T47D (cell line): ENCODE results near the gene PARD3.

Source experiments
- DNase-seq, 2 experiments: peaks; one replicate each; pipeline versions ENCODE4 v3.0.0 to v3.0.0-alpha.2; 2011 to 2012; ENCODE audit warnings: low read depth in 1 of 2, low spot score in 1 of 2
- JUND ChIP-seq: IDR thresholded peaks from 2 replicates; pipeline ENCODE4 v1.6.1; 2012; ENCODE audit warnings: low read depth
- in situ Hi-C: cut with HindIII; loops from 2 replicates; pipeline ENCODE4 v1.10.0; 2016; ENCODE audit warnings: low sequenced_read_pairs, low pct_unique_long_range_greater_than_20kb

PARD3 gene

DNA sequence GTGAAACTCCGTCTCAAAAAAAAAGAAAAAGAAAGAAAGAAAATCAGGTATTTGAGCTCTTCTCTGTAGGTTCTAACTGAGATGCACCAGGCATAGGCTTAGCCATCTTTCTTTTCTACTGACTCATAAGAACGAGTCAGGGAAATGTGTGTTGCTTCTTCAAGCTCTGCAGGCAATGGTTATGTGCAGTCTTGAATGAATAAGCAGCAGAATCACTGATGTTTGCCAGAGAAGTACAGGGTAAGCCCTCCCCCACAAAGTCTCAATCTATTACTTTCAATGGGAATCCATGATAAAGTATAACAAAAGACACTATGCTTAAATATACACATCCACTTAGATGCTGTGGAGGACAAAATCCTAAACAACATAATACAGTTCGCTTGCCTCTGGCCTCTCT is 239.2 kb downstream of the PARD3 start:
- TF ChIP-seq JUND = no peak
- DNase-seq = no peak
- in situ Hi-C loops = no loop called here

DNA sequence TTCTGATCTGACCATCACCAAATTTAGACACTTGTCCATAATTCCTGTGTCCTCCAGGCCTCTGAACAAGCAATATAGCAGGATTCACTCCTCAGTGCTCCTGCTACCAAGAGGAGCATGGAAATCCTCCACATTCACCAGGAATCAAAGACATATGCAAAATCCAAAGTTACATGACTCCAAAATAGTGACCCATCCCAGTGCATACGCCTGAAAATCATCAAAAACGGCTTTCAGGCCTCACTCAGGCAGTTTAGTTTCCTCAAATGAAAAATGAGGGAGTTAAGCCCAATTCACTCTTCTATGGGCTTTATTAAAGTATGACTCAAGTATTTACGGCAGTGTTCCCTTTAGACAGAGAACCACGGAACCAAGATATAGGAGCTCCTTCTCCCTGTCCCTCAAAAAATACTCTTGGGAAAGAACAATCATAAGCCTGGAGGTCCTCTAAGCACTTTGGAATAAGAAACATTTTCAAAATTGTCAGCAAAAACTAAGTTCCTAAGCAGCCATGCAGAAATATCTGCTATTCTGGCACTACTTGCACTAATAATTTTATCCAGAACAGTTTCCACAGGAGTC is 240.7 kb downstream of the PARD3 start:
- TF ChIP-seq JUND = no peak
- no peak for DNase-seq
- in situ Hi-C loops = no loop called here

DNA sequence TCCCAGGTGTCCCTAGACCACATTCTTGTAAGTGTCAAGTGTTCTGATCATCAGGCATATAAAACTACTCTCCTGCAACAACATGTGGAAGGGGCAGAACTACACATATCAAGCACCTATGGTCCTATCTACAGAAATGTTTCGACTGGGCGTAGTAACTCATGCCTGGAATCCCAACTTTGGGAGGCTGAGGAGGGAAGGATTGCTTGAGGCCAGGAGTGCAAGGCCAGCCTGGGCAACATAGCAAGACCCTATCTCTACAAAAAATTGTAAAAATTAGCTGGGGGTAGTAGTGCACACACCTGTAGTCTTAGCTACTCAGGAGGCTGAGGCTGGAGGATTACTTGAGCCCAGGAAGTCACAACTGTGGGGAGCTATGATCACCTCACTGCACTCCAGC is 244.2 kb downstream of the PARD3 start:
- in situ Hi-C loops = no loop called here
- no peak for TF ChIP-seq JUND
- no peak for DNase-seq

DNA sequence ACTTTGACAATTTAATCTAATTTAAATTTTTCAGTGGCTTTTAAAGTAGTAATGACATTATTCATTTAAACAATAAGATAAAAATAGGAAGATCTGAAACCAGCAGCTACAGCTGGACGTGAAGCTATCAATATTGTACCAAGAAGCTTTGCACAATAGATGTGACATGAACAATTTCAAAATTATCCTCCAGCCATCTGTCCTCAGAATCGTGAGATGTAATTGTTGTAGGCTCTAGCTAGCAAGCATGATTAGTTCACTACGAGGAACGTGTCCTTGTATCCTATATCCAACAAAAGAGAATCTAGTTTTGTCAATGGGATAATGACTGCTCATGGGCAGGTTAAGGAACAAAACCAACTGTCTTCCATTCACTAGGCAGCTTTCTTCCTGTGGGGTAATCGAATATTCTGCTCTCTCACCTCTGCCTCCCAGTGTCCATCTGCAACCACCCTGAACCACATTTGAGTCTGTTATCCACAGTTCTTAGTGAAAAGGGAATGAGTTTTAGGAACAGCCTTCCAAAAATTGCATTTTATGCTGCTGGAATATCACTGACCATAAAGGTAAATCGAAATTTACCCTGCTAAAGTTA is 247.3 kb downstream of the PARD3 start:
- no peak for TF ChIP-seq JUND
- in situ Hi-C loops = no loop called here
- DNase-seq = no peak

DNA sequence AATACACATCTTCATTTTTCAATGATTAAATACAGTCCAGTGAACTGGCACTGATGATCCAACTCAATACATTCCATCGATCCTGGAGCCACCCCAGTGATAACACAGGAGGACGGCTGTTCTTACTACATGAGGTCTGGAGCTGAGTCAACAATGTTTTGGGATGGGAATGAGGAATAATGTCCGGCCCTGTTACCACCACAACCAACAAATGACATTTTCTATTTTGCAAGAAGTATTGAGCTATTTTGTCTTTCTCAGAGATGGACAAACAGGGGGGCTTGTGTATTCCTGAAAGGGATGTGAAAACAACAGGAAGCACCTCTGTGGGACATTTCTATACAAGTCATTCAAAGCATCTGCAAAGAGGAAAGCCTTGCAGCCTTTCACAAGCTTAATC is 249.2 kb downstream of the PARD3 start:
- TF ChIP-seq JUND = no peak
- DNase-seq = no peak

DNA sequence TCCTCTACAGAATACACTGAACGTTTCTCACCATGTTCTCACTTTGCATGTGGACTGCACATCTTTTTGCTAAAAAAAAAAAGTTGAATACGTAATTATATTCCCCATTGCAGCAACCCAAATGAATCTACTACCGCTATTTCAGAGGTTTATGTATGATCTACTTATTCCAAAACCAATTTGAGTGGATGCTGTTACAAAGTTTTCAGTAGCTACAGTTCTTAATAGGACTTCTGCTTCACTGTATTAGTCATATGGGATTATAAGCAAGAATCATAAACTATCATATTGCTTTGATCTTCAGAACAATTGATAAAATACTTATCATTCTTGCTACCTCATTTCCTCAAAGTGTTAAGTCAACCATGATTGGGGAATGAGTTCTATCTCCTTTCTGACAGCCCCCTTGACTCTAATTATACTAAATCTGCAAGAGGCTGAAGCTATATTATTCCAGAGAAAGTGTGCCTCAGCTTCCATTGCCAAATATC is 257.0 kb downstream of the PARD3 start:
- no peak for TF ChIP-seq JUND
- in situ Hi-C loops = no loop called here
- DNase-seq = no peak

More for the DNA sequence above, 249.2 kb downstream of the PARD3 start:
- in situ Hi-C loops = no loop called here

DNA sequence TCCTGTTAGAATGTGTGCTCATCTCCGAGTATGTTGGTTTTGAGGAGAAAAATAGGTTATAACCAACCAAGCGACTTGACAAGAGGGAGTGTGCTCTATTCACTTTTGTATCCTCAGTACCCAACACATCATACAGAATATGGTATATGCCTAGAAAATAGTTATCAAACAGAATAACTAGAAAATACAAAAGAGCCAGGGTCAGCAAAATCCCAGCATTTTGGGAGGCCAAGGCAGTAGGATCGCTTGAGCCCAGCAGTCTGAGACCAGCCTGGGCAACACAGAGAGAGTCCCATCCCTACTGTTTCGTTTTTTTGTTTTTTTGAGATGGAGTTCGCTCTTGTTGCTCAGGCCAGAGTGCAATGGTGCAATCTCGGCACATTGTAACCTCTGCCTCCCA is 257.9 kb downstream of the PARD3 start:
- no peak for TF ChIP-seq JUND
- in situ Hi-C loops = no loop called here
- DNase-seq = no peak

DNA sequence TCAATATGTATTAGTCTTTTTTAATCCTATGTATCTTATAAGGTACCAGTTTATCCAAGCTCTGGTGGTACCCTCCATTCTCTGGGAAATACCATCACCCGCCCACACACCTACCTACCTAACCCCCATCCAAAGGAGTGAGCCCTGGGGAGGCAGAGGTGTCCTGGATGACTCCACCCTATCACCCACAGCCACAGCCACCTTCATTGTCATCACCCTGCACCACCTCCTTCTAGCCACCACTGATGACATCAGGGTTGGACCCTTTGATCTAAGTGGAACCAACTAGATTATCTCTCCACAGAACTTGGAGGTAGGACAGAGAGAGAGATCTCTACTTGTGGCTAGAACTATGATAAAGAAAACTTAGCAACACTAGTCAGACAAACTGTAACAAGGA is 259.4 kb downstream of the PARD3 start:
- no peak for DNase-seq
- in situ Hi-C loops = no loop called here

DNA sequence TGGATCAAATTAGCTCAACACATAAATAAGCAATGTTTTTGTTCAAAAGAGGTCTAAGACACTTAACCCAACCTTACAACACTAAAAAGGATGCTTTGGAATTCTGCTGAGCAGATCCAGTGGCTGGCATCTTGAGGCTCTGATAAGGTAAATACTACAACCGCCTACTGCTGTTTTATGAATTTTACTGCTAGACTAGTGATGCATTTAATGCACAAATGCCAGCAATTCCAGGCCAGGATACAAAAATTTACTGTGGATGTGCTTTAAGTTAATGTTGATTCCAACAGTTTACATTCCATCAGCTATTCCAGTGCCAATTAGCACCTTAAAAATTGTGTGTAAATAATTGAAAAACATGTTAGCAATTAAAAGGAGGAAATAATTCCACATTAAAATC is 261.3 kb downstream of the PARD3 start:
- no peak for TF ChIP-seq JUND
- in situ Hi-C loops = no loop called here
- DNase-seq = no peak

More for the DNA sequence above, 259.4 kb downstream of the PARD3 start:
- no peak for TF ChIP-seq JUND

DNA sequence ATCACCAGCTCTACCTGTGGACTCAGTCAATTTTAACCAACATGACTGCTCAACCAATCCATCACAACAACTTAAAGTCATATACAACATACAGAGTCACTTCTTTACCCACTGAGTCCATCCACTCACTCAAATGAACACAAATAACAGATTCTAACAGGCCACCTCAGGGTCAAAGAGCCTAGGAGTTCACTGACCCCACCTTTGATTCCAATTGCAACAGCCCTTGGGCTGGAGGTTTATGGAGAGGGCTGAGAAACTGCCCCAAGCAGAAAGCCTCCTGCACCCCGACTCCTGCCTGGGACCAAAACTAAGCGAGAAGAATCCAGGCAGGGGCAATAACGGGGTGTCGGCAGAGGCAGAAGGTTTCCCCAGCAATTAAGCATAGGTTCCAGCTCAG is 263.8 kb downstream of the PARD3 start:
- TF ChIP-seq JUND = no peak
- no peak for DNase-seq
- in situ Hi-C loops = no loop called here

DNA sequence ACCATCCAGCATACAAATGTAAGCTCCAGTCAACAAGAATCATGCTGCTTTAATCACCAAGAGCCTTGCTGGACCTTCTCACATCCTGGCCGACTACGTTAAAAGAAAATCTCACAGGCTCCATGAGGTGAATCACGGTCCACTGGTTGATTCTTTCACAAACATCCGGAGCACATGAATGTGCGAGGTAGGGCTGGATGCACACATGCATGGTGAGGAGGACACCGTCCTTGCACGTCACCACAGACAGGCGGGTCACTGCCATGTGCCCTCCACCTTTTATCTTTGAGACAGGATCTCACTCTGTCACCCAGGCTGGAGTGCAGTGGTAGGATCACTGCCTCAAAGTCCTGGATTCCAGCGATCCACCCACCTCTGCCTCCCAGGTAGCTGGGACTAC is 265.1 kb downstream of the PARD3 start:
- TF ChIP-seq JUND = no peak
- in situ Hi-C loops = no loop called here
- no peak for DNase-seq

DNA sequence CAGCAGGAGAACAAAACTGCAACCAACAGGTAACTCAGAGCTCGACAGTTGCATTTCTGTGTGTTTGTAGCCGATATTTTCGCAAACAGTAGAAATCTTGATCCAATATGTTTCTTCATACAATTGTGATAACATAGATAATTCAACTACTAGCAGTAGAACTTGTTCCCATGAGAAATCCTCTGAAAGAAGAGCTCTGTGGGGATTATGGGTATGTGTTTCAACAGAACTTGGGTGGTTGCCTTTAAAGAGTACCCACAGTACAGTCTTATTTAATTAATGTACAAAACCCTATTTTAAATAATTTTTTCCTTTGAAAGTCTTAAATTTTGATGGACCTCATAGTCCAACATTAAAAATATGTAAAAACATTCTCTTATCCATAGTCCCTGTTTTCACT is 266.1 kb downstream of the PARD3 start:
- DNase-seq = no peak
- in situ Hi-C loops = no loop called here

DNA sequence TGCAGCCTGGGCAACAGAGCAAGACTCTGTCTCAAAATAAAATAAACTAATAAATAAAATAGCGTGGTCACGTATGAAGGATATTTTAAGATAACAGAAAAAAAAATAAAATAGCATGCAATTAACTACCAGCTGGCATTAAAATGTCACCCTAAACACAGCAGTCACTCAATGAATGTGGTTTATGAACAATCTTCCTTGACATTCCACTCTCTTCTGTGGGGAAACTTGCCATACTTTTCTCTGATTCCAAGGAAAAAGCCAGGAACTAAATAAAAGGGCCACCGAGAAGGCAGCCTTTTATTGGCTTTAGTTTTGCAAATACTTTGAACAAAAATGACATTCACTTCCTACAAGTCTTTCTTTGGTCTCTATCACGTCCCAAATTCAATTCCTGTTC is 266.6 kb downstream of the PARD3 start:
- in situ Hi-C loops = no loop called here

More for the DNA sequence above, 266.1 kb downstream of the PARD3 start:
- TF ChIP-seq JUND = no peak

DNA sequence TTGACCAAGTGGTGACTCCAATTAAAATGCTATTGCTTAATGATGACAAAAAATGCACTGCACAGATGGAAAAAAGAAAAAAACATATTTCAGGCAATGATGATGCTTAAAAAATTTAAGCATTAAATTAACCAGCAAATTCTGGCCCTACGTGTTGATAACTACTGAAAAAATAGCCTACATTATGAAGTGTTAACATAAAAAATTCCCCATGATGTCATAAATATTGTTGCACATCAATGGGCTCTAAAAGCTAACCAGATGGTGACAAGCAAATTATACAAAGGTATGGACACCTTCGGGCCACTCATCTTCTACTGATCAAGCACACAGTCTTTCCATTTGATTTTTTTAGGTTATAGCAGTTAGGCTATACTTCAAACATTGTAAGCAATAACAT is 267.4 kb downstream of the PARD3 start:
- in situ Hi-C loops = no loop called here
- no peak for TF ChIP-seq JUND
- DNase-seq = no peak

More for the DNA sequence above, 266.6 kb downstream of the PARD3 start:
- TF ChIP-seq JUND = no peak
- no peak for DNase-seq
